GM18909 (cell line): ENCODE results near the gene BPTF.
A peak's percentile ranks its signal among the peaks of the same experiment; 100 is the strongest.
"Not testable (repeated sequence)": the region's sequence is repeated elsewhere in the genome, so short reads cannot be mapped to it uniquely, and the experiment has no call there.

Source experiments
- ATAC-seq: cut with Tn5 transposase; IDR thresholded peaks from one replicate; pipeline ENCODE4 v1.9.1; 2021; ENCODE audit warnings: mild to moderate bottlenecking; ENCODE audit not compliant: unreplicated experiment, poor library complexity

BPTF gene

GRCh38 chr17:67959510-67959909, 134.2 kb downstream of the BPTF start:
- ATAC-seq = no peak

- not testable (repeated sequence) for ATAC-seq
These were observed 135.0 kb downstream of the BPTF start for GRCh38 chr17:67960276-67960675.

- ATAC-seq = not testable (repeated sequence)
These were observed 136.9 kb downstream of the BPTF start for GRCh38 chr17:67962156-67962555.

- ATAC-seq = not testable (repeated sequence)
These were observed 137.9 kb downstream of the BPTF start for GRCh38 chr17:67963145-67963572.

GRCh38 chr17:67970783-67971182, 145.5 kb downstream of the BPTF start:
- ATAC-seq = no peak

GRCh38 chr17:67974185-67974584, 148.9 kb downstream of the BPTF start:
- no peak for ATAC-seq

GRCh38 chr17:67974598-67975066, 149.3 kb downstream of the BPTF start:
- ATAC-seq = no peak

GRCh38 chr17:67976306-67976705, 151.0 kb downstream of the BPTF start:
- ATAC-seq = not testable (repeated sequence)

- no peak for ATAC-seq
These were observed 155.2 kb downstream of the BPTF start for GRCh38 chr17:67980456-67980855.

GRCh38 chr17:67980883-67981282, 155.6 kb downstream of the BPTF start:
- ATAC-seq = not testable (repeated sequence)

- no peak for ATAC-seq
These were observed 156.8 kb downstream of the BPTF start for GRCh38 chr17:67982034-67982640.

GRCh38 chr17:67982686-67983382, 157.5 kb downstream of the BPTF start:
- ATAC-seq = no peak

- ATAC-seq = no peak
These were observed 158.0 kb downstream of the BPTF start for GRCh38 chr17:67983383-67983688.

GRCh38 chr17:67990909-67991308, 165.6 kb downstream of the BPTF start:
- no peak for ATAC-seq

- ATAC-seq = peak; percentile 1
These were observed 167.3 kb downstream of the BPTF start for GRCh38 chr17:67992548-67993152.

GRCh38 chr17:67993153-67993997, 168.1 kb downstream of the BPTF start:
- peak; percentile 83 for ATAC-seq

GRCh38 chr17:67993998-67994361, 168.7 kb downstream of the BPTF start:
- no peak for ATAC-seq

GRCh38 chr17:67994817-67995569, 169.7 kb downstream of the BPTF start:
- no peak for ATAC-seq

GRCh38 chr17:67995570-67996263, 170.4 kb downstream of the BPTF start:
- no peak for ATAC-seq
